GM12865 (cell line): ENCODE results near the gene MLNR.

ENCODE experiments used
- DNase-seq: peaks from one replicate; pipeline ENCODE4 v3.0.0; 2010; ENCODE audit warnings: low read depth
- H3K4me3 ChIP-seq: 2 replicates; pipeline ENCODE4 v1.5.1; 2011; ENCODE audit warnings: mild to moderate bottlenecking, low read depth, low read length, control low read depth
- CTCF ChIP-seq: IDR thresholded peaks from 2 replicates; pipeline ENCODE4 v1.5.1; 2011; ENCODE audit warnings: low read length, control low read depth, low read depth, inconsistent platforms; ENCODE audit not compliant: insufficient read depth; ENCODE audit errors: missing control alignments

The MLNR gene

DNA sequence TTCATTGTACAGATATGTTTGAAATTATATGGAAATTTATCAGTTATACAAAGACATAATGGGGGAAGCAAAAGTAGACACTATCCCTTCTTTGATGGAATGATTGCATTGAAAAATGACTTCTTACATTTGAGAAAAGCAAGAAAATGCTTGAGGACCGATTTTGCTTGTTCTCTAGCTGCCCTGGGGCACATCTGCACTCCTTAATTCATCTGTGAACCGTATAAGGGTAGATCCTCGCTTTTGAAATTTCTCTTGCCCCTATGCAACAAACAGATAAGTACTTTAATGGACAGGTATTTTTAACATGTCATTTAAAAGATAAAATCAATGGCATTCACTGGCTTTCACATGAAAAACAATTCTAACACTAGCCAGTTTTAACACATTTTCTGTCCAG lies 13.5 kb upstream of the MLNR start:
- H3K4me3 ChIP-seq = no peak overlapping the region
- DNase-seq = no peak
- TF ChIP-seq CTCF = no peak

- no peak for TF ChIP-seq CTCF
These were observed 11.5 kb upstream of the MLNR start for GRCh38 chr13:49208619-49209018.

GRCh38 chr13:49210114-49210513 lies 10.0 kb upstream of the MLNR start:
- H3K4me3 ChIP-seq = no peak overlapping the region
- DNase-seq = no peak
- no peak for TF ChIP-seq CTCF

More at GRCh38 chr13:49208619-49209018, 11.5 kb upstream of the MLNR start:
- no peak overlapping the region for H3K4me3 ChIP-seq
- DNase-seq = no peak

GRCh38 chr13:49210669-49211068 lies 9.5 kb upstream of the MLNR start:
- no peak overlapping the region for H3K4me3 ChIP-seq
- no peak for DNase-seq
- TF ChIP-seq CTCF = no peak

GRCh38 chr13:49213539-49213938 lies 6.6 kb upstream of the MLNR start:
- TF ChIP-seq CTCF = no peak
- DNase-seq = no peak

GRCh38 chr13:49213997-49214916 lies 5.9 kb upstream of the MLNR start:
- no peak overlapping the region for H3K4me3 ChIP-seq
- DNase-seq = no peak
- TF ChIP-seq CTCF = no peak

More at GRCh38 chr13:49213539-49213938, 6.6 kb upstream of the MLNR start:
- H3K4me3 ChIP-seq = no peak overlapping the region
